RKO (cell line): ENCODE measurements around the gene FOXA3.

Source experiments
- DNase-seq: peaks from one replicate; pipeline ENCODE4 v3.0.0-alpha.2; 2016; ENCODE audit warnings: low spot score

FOXA3 gene

DNA sequence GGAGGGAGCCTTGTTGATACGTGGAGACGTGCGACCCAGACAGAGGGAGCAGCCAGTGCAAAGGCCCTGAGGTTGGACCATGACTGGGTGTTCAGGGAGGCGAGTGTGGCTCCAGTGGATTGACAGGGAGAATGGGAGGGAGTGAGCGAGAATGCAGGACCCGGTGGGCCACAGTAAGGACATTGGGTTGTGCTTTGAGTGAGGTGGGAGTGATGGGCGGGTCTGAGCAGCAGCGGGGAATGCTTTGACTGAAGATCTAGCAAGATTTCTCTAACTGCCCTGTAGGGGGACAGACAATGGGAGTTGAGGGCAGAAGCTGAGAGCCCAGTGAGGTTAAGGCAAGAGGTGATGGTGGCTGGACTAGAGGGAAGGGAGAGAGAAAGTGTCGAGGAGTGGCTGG is 58.2 kb downstream of the FOXA3 start:
- DNase-seq, result no peak
